Mesendoderm (in vitro differentiated cells): Measurements from ENCODE around the gene HECTD4.

Experiments
- DNase-seq: peaks from one replicate; pipeline ENCODE4 v3.0.0; 2013
- H2AK5ac ChIP-seq: 2 replicates; pipeline ENCODE4 v1.6.1; 2013; ENCODE audit warnings: low read length, inconsistent platforms
- H2BK120ac ChIP-seq: 2 replicates; pipeline ENCODE4 v1.6.1; 2013; ENCODE audit warnings: low read depth, mild to moderate bottlenecking, low read length, moderate library complexity, mixed read lengths
- H2BK15ac ChIP-seq: replicated peaks from 2 replicates; pipeline ENCODE4 v1.6.1; 2013; ENCODE audit warnings: low read depth, mild to moderate bottlenecking, moderate library complexity
- H2BK5ac ChIP-seq: 2 replicates; pipeline ENCODE4 v1.6.1; 2013; ENCODE audit warnings: low read length, inconsistent platforms
- H3K18ac ChIP-seq: 2 replicates; pipeline ENCODE4 v1.6.1; 2013; ENCODE audit warnings: mild to moderate bottlenecking, low read length, mixed read lengths
- H3K23ac ChIP-seq: one replicate; pipeline ENCODE4 v1.6.1; 2013; ENCODE audit warnings: low read length
- H3K27ac ChIP-seq: 2 replicates; pipeline ENCODE4 v1.5.1; 2013; ENCODE audit warnings: low read depth, mild to moderate bottlenecking, inconsistent platforms, low read length, moderate library complexity
- H3K27me3 ChIP-seq: 2 replicates; pipeline ENCODE4 v1.6.1; 2013; ENCODE audit warnings: low read length, control low read depth, mild to moderate bottlenecking, inconsistent platforms; ENCODE audit not compliant: insufficient read depth, poor library complexity
- H3K36me3 ChIP-seq: 2 replicates; pipeline ENCODE4 v1.6.1; 2013; ENCODE audit warnings: low read length, inconsistent platforms; ENCODE audit not compliant: control insufficient read depth, insufficient read depth
- H3K4ac ChIP-seq: one replicate; pipeline ENCODE4 v1.6.1; 2013; ENCODE audit warnings: low read depth, mild to moderate bottlenecking, low read length, moderate library complexity
- H3K4me1 ChIP-seq: 2 replicates; pipeline ENCODE4 v1.6.1; 2013; ENCODE audit warnings: low read depth, low read length, inconsistent platforms; ENCODE audit not compliant: control insufficient read depth
- H3K4me2 ChIP-seq: 2 replicates; pipeline ENCODE4 v1.6.1; 2013; ENCODE audit warnings: low read length
- H3K4me3 ChIP-seq: 2 replicates; pipeline ENCODE4 v1.5.1; 2013; ENCODE audit warnings: mild to moderate bottlenecking, low read length
- H3K56ac ChIP-seq: one replicate; pipeline ENCODE4 v1.6.1; 2013; ENCODE audit warnings: low read length
- H3K79me1 ChIP-seq: 2 replicates; pipeline ENCODE4 v1.6.1; 2013; ENCODE audit warnings: low read length, inconsistent platforms
- H3K79me2 ChIP-seq: 2 replicates; pipeline ENCODE4 v1.6.1; 2013; ENCODE audit warnings: mild to moderate bottlenecking, low read length; ENCODE audit not compliant: control insufficient read depth, insufficient read depth
- H3K9ac ChIP-seq: 2 replicates; pipeline ENCODE4 v1.6.1; 2013; ENCODE audit warnings: low read length, inconsistent platforms
- H4K5ac ChIP-seq: one replicate; pipeline ENCODE4 v1.6.1; 2013; ENCODE audit warnings: low read length
- H4K8ac ChIP-seq: one replicate; pipeline ENCODE4 v1.6.1; 2013; ENCODE audit warnings: low read depth, mild to moderate bottlenecking, control low read depth, low read length, moderate library complexity
- WGBS: extraction: QIAGEN DNeasy Blood & Tissue Kit; methylation state at CpG from one replicate; pipeline ENCODE4 v1.1.7; 2013; ENCODE audit warnings: low lambda C conversion rate, missing lambda C conversion rate; ENCODE audit not compliant: insufficient coverage; ENCODE audit errors: extremely low coverage; 5-methylcytosine and 5-hydroxymethylcytosine counted together

HECTD4 gene

DNA sequence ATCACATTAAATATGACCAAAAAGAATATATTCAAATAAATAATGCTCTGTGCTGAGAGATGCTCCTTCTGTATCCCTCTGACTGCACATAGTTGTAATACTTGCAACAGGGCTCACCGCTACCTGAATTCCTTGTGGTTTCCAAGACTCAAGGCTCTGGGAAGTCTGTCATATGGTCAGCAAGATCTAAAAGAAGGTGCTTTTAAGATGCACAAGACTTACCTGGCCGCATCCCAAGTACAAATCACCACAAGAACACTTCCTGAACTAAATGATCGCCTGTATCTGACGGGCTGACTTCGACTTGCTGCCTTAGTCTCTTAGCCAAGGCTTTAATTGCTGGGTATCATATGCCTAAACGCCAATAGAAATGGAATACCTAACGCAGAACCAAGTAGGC lies 67.2 kb downstream of the HECTD4 start:
- Histone ChIP-seq H3K79me2 (no peaks in the 10 kb centered on the region), H3K36me3 (no peaks in the 10 kb centered on the region), H3K56ac (no peak overlapping the region), H3K27me3 (no peaks in the 10 kb centered on the region), H3K4me3 (no peak overlapping the region), H3K9ac (no peak overlapping the region), H4K5ac (no peak overlapping the region), H3K4me2 (no peak overlapping the region), H3K79me1 (no peaks in the 10 kb centered on the region), H3K18ac (no peak overlapping the region), H2BK120ac (no peak overlapping the region), H2BK15ac (no peak overlapping the region), H3K4ac (no peak overlapping the region), H4K8ac (no peak overlapping the region), H3K23ac (no peak overlapping the region), H2AK5ac (no peak overlapping the region), H3K27ac (no peak overlapping the region), H3K4me1 (no peaks in the 10 kb centered on the region), H2BK5ac (no peak overlapping the region)
- WGBS: no CpG with 5 or more reads among the region's 7 CpGs
- DNase-seq: no peak

DNA sequence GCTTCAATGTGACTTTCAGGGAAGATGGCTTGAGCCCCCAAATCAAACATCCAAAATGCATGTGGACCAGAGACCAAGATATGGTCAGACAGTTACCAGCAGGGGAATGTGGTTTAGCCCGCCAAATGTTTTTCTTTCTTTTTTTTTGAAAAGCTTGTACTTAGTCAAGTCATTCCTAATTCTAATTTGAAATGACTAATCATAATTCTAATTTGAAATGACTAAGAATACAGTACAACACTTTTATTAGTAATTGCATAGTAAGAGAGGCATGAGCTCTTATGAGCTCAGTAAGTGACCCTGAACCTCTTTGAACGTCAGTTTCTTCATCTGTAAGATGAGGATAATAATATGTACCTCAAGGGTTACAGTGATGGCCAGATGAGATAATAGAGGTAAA lies 72.4 kb downstream of the HECTD4 start:
- DNase-seq: no peak
- H3K4me1 ChIP-seq: no peaks in the 10 kb centered on the region
- no peaks in the 10 kb centered on the region for H3K79me1 ChIP-seq
- H3K27ac ChIP-seq: no peak overlapping the region
- no peak overlapping the region for H4K8ac ChIP-seq
- H3K56ac ChIP-seq: no peak overlapping the region
- H3K4me3 ChIP-seq: no peak overlapping the region
- H3K23ac ChIP-seq: no peak overlapping the region
- no peak overlapping the region for H2BK15ac ChIP-seq
- H2AK5ac ChIP-seq: no peak overlapping the region
- no peak overlapping the region for H3K18ac ChIP-seq
- H3K4me2 ChIP-seq: no peak overlapping the region
- H3K9ac ChIP-seq: no peak overlapping the region
- no peaks in the 10 kb centered on the region for H3K27me3 ChIP-seq
- H4K5ac ChIP-seq: no peak overlapping the region
- no peak overlapping the region for H3K4ac ChIP-seq
- WGBS: no CpG with 5 or more reads among the region's 2 CpGs
- H2BK120ac ChIP-seq: no peak overlapping the region
- H3K79me2 ChIP-seq: no peaks in the 10 kb centered on the region
- peaks cover 1% of the 10 kb centered on the region for H3K36me3 ChIP-seq
- H2BK5ac ChIP-seq: no peak overlapping the region

DNA sequence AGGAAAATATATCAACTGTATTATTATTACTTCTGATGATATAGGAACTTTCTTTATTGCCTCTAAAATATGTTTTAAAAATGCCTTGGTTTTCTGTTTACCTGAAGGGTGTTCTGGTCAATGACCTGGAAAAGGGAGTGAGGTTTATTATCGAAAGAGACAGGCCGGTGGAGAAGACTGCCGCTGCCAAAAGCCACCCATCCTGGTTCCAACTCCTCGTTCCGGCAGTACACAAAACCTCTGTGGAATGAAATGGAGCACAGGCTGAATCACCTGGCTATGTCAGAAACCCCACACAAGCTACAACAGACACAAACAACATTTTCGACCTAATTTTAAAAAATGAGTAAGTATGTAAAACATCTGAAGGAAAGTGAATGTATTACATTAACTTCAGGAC lies 73.6 kb downstream of the HECTD4 start:
- Histone ChIP-seq H4K5ac (no peak overlapping the region), H3K4me2 (no peak overlapping the region), H3K79me2 (no peaks in the 10 kb centered on the region), H3K56ac (no peak overlapping the region), H2BK120ac (no peak overlapping the region), H3K23ac (no peak overlapping the region), H3K18ac (no peak overlapping the region), H3K36me3 (peaks cover 1% of the 10 kb centered on the region), H3K9ac (no peak overlapping the region), H2BK5ac (no peak overlapping the region), H3K27ac (no peak overlapping the region), H2AK5ac (no peak overlapping the region), H3K27me3 (no peaks in the 10 kb centered on the region), H3K4me3 (no peak overlapping the region), H3K79me1 (no peaks in the 10 kb centered on the region), H3K4ac (no peak overlapping the region), H3K4me1 (no peaks in the 10 kb centered on the region), H4K8ac (no peak overlapping the region), H2BK15ac (no peak overlapping the region)
- no CpG with 5 or more reads among the region's 6 CpGs for WGBS
- DNase-seq: no peak

DNA sequence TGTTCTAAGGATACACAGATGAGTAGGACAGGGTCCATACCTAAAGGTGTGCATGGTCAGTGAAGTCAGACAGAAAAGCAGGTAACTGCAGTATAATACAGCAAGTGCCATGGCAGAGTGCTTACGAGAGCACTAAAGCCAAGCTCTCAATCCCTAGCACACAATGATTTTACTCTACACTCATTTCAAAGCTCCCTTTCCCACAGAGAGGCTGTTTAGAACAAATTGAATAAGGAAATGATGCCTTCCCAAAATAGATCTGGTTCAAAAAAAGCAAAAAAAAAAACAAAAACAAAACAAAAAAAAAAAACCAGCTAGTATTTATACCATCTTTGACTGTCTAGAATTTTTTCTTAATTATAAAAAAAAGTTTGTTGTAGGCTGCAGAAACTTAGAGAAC lies 74.1 kb downstream of the HECTD4 start:
- no peaks in the 10 kb centered on the region for H3K4me1 ChIP-seq
- H3K18ac ChIP-seq: no peak overlapping the region
- no peaks in the 10 kb centered on the region for H3K79me2 ChIP-seq
- no peaks in the 10 kb centered on the region for H3K27me3 ChIP-seq
- H3K4ac ChIP-seq: no peak overlapping the region
- H3K23ac ChIP-seq: no peak overlapping the region
- H3K56ac ChIP-seq: no peak overlapping the region
- H2BK120ac ChIP-seq: no peak overlapping the region
- no peaks in the 10 kb centered on the region for H3K79me1 ChIP-seq
- DNase-seq: no peak
- peaks cover 1% of the 10 kb centered on the region for H3K36me3 ChIP-seq
- H2BK5ac ChIP-seq: no peak overlapping the region
- no peak overlapping the region for H4K5ac ChIP-seq
- H2BK15ac ChIP-seq: no peak overlapping the region
- H2AK5ac ChIP-seq: no peak overlapping the region
- H3K4me3 ChIP-seq: no peak overlapping the region
- no peak overlapping the region for H3K4me2 ChIP-seq
- no peak overlapping the region for H3K27ac ChIP-seq
- H3K9ac ChIP-seq: no peak overlapping the region
- no peak overlapping the region for H4K8ac ChIP-seq
- no CpG with 5 or more reads among the region's 1 CpG for WGBS

DNA sequence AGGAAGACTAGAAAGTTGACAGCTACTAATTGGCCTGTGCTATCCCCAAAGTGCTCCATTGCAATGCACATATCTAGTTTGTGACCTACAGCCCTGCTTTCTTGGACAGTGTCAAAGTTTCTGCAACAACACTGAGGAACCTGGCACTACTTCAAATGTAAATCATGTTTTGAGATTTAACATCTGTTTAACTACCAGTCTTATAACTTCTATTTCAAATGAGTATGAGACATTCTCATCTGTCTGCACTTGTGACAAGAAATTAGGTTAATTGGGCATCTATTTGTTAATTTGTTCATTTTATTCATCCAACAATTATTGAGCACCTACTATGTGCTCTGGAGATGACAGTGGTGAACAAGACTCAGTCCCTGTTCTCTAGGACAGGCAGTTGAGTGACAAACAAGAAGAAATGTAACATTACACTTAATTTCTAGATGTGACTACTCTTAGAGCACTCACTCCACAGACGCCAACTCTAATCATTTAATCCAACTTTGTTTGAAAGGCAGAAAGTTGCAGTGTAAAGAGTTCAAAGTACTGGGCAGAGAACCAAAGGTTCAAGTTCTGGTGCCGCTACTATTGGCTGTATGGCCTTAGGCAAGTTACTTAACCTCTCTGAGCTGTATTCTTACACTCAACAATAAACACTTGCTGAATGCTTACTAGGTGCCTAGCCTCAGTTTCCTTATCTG lies 74.8 kb downstream of the HECTD4 start:
- Histone ChIP-seq H2AK5ac (no peak overlapping the region), H3K56ac (no peak overlapping the region)

DNA sequence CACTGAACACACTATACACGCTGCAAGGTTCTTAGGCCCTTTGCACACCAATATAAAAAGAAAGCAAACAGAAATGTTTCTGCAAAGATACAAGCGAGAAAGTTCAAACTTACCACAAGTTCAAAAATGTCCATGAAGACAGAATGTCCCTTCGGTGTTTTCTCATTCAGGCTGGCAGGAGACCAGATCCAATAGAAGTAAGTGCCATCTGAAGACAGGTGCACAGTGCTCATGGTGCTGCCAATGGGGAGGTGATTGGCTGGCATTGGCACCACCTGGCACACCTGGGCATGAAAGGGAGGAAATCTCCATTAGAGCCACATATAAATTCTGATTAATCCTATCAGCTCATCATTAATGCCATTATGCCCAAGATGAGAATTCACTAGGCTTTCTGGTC lies 76.3 kb downstream of the HECTD4 start:
- H4K8ac ChIP-seq: no peak overlapping the region
- no peak overlapping the region for H2BK5ac ChIP-seq
- no peak overlapping the region for H3K4me3 ChIP-seq
- no peak overlapping the region for H3K9ac ChIP-seq
- H3K79me1 ChIP-seq: no peaks in the 10 kb centered on the region
- no peak overlapping the region for H2BK15ac ChIP-seq
- no peak overlapping the region for H3K18ac ChIP-seq
- H4K5ac ChIP-seq: no peak overlapping the region
- no peak overlapping the region for H2AK5ac ChIP-seq
- no peaks in the 10 kb centered on the region for H3K79me2 ChIP-seq
- H3K4ac ChIP-seq: no peak overlapping the region
- H3K4me1 ChIP-seq: peaks cover 2% of the 10 kb centered on the region
- H3K4me2 ChIP-seq: no peak overlapping the region
- H3K56ac ChIP-seq: no peak overlapping the region
- H3K27ac ChIP-seq: no peak overlapping the region
- DNase-seq: no peak
- no peak overlapping the region for H2BK120ac ChIP-seq
- WGBS: no CpG with 5 or more reads among the region's 3 CpGs
- H3K23ac ChIP-seq: no peak overlapping the region
- no peaks in the 10 kb centered on the region for H3K27me3 ChIP-seq
- peaks cover 1% of the 10 kb centered on the region for H3K36me3 ChIP-seq

More for the DNA sequence above, 74.8 kb downstream of the HECTD4 start:
- Histone ChIP-seq H2BK15ac (no peak overlapping the region), H4K8ac (no peak overlapping the region), H3K18ac (no peak overlapping the region), H3K9ac (no peak overlapping the region), H4K5ac (no peak overlapping the region), H3K23ac (no peak overlapping the region), H3K4me2 (no peak overlapping the region), H3K4me1 (peaks cover 2% of the 10 kb centered on the region), H3K4me3 (no peak overlapping the region), H2BK120ac (no peak overlapping the region), H3K79me1 (no peaks in the 10 kb centered on the region), H3K4ac (no peak overlapping the region), H3K27me3 (no peaks in the 10 kb centered on the region), H3K27ac (no peak overlapping the region), H3K79me2 (no peaks in the 10 kb centered on the region), H3K36me3 (peaks cover 1% of the 10 kb centered on the region), H2BK5ac (no peak overlapping the region)
- WGBS: no CpG with 5 or more reads among the region's 2 CpGs
- DNase-seq: no peak
